GM23248 (cell line): ENCODE measurements around the gene CACNA1C.

Experiments used
- EZH2 ChIP-seq: fragments of 200-600 bp; sonication (generic); IDR thresholded peaks from 2 replicates; pipeline ENCODE4 v1.6.1; 2018; ENCODE audit warnings: antibody characterized with exemption, mild to moderate bottlenecking; ENCODE audit not compliant: insufficient read depth, poor library complexity, severe bottlenecking
- EZH2phosphoT487 ChIP-seq: fragments of 200-600 bp; sonication (generic); IDR thresholded peaks from 2 replicates; pipeline ENCODE4 v1.6.1; 2018; ENCODE audit warnings: antibody characterized with exemption, moderate library complexity, mild to moderate bottlenecking, low read depth; ENCODE audit not compliant: insufficient read depth

DNA sequence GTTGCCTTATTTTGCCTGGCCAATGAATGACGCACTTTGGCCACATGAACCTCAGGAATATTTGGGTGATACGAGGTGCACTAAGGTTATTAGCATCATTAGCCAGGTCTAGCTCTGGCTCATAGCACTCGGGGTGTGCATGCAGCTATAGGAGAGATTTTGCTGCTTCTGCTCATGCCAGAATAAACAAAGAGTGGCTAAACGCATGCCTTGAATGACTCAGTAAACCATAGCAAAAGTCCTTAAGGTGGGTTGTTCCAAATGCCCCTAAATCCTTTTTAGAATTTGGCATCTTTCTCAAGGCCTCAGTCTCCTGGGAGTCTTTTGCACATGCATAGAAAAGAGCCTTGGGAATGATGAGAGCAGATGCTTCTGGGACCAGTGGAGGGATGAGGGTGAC, 398.2 kb downstream of the CACNA1C start:
- no peak for TF ChIP-seq EZH2phosphoT487
- no peak for TF ChIP-seq EZH2
